Activated T-helper 17 cell treated with anti-CD3 and anti-CD28 coated beads, Interleukin-2, amount 50 U/mL, for 72 hours (primary cell): Measurements from ENCODE around the gene CPD. TPM values are rescaled to one million over a fixed set of nuclear protein-coding genes. Genes with fewer than 3 reads are reported as not detected.
"Not testable (repeated sequence)": the region's sequence is repeated elsewhere in the genome, so short reads cannot be mapped to it uniquely, and the experiment has no call there.

Experiments used
- ATAC-seq: fragments of 150-1000 bp; cut with Tn5 transposase; replicated peaks from 2 replicates; pipeline ENCODE4 v1.10.0; 2021; ENCODE audit warnings: mild to moderate bottlenecking, moderate library complexity
- H3K27ac Mint-ChIP-seq: one replicate; pipeline ENCODE4 v1.8.0; 2022; ENCODE audit warnings: mixed read lengths
- H3K27me3 Mint-ChIP-seq: one replicate; pipeline ENCODE4 v1.8.0; 2022; ENCODE audit warnings: mixed read lengths
- H3K36me3 Mint-ChIP-seq: one replicate; pipeline ENCODE4 v1.8.0; 2022; ENCODE audit warnings: low read depth, mild to moderate bottlenecking, mixed read lengths
- H3K4me1 Mint-ChIP-seq: one replicate; pipeline ENCODE4 v1.8.0; 2022; ENCODE audit warnings: mixed read lengths
- H3K4me3 Mint-ChIP-seq: one replicate; pipeline ENCODE4 v1.8.0; 2022; ENCODE audit warnings: mild to moderate bottlenecking, mixed read lengths
- H3K9me3 Mint-ChIP-seq: one replicate; pipeline ENCODE4 v1.8.0; 2022; ENCODE audit warnings: mixed read lengths
- total RNA-seq, 2 donors: library from RNA; stranded (reverse); gene quantifications; one replicate each; pipeline ENCODE4 v1.2.3, GENCODE V29; 2022

Gene CPD
- total RNA-seq, 2 donors from 2014 or later = 25.9 to 34.7 TPM

DNA sequence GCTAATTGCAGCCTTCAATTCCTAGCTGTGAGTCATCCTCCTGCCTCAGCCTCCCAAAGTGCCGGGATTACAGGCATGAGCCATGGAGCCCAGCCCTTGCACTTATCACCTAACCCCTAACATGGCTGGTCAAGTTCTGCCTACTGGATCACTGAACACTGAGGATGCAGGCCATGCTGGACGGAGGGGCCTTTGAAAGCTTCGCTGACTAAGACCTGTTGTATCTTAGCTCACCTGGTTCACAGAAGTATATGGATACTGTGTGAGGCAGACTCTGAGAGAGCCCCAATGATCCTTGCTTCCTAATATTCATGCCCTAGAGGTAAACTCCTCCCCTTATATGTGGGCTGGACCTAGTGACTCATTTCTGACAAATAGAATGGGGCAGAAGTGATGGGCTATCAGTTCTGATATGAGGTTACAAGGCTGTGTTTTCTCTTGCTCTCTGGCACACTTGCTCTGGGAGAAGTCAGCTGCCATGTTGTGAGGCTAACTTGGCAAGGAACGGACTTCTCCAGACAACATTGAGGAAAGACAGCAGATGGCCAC lies 33.1 kb upstream of the CPD start:
- Mint-ChIP-seq H3K4me1 (peaks cover 6% of the 10 kb centered on the region), H3K9me3 (no peaks in the 10 kb centered on the region), H3K36me3 (no peaks in the 10 kb centered on the region), H3K27me3 (no peaks in the 10 kb centered on the region), H3K27ac (peak overlapping the region; percentile 31), H3K4me3 (no peak overlapping the region)
- ATAC-seq = peak; percentile 98

- no peak for ATAC-seq
- Mint-ChIP-seq H3K4me3 (no peak overlapping the region), H3K9me3 (no peaks in the 10 kb centered on the region), H3K27ac (peak overlapping the region; percentile 31), H3K36me3 (no peaks in the 10 kb centered on the region), H3K27me3 (no peaks in the 10 kb centered on the region), H3K4me1 (peaks cover 6% of the 10 kb centered on the region)
Observed at GRCh38 chr17:30346221-30346795, 32.4 kb upstream of the CPD start.

- no peaks in the 10 kb centered on the region for H3K36me3 Mint-ChIP-seq
- no peak for ATAC-seq
- H3K4me1 Mint-ChIP-seq = peaks cover 6% of the 10 kb centered on the region
- no peak overlapping the region for H3K4me3 Mint-ChIP-seq
- no peaks in the 10 kb centered on the region for H3K9me3 Mint-ChIP-seq
- H3K27ac Mint-ChIP-seq = no peak overlapping the region
- H3K27me3 Mint-ChIP-seq = no peaks in the 10 kb centered on the region
Observed at GRCh38 chr17:30347488-30347887, 31.2 kb upstream of the CPD start.

GRCh38 chr17:30349252-30349651 lies 29.5 kb upstream of the CPD start:
- no peaks in the 10 kb centered on the region for H3K36me3 Mint-ChIP-seq
- H3K27me3 Mint-ChIP-seq = no peaks in the 10 kb centered on the region
- ATAC-seq = no peak

DNA sequence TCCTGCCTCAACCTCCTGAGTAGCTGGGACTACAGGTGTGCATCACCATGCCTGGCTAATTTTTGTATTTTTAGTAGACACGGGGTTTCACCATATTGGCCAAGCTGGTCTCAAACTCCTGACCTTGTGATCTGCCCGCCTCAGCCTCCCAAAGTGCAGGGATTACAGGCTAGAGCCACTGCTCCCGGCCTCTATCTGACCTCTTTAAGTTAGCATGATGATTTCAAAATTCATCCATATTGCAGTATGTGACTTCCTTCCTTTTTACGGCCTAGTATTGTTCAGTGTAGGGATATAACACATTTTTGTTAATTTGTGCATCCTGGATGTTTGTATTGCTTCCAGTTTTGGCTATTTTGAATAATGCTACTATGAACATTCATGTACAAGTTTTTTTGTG lies 27.5 kb upstream of the CPD start:
- H3K36me3 Mint-ChIP-seq, H3K27ac Mint-ChIP-seq, H3K4me3 Mint-ChIP-seq, ATAC-seq, H3K27me3 Mint-ChIP-seq, H3K9me3 Mint-ChIP-seq, H3K4me1 Mint-ChIP-seq: not testable (repeated sequence)

More at GRCh38 chr17:30349252-30349651, 29.5 kb upstream of the CPD start:
- Mint-ChIP-seq H3K9me3 (no peaks in the 10 kb centered on the region), H3K4me3 (no peak overlapping the region), H3K4me1 (peaks cover 6% of the 10 kb centered on the region), H3K27ac (no peak overlapping the region)

DNA sequence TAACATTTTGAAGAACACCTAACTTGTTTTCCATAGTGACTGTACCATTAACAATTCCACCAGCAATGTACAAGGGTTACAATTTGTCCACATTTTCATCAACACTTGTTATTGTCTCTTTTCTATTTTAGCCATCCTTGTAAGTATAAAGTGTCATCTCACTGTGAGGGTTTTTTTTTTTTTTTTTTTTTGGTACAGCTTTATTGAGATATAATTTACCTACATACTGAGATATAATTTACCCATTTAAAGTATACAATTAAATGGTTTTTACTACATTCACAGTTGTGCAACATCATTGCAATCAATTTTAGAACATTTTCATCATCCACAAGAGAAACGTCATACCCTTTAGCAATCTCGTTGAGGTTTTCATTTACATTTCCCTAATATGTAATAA lies 27.0 kb upstream of the CPD start:
- H3K27me3 Mint-ChIP-seq = no peaks in the 10 kb centered on the region
- no peaks in the 10 kb centered on the region for H3K9me3 Mint-ChIP-seq
- H3K27ac Mint-ChIP-seq = no peak overlapping the region
- ATAC-seq = no peak
- H3K36me3 Mint-ChIP-seq = no peaks in the 10 kb centered on the region
- peaks cover 8% of the 10 kb centered on the region for H3K4me1 Mint-ChIP-seq
- H3K4me3 Mint-ChIP-seq = no peak overlapping the region

DNA sequence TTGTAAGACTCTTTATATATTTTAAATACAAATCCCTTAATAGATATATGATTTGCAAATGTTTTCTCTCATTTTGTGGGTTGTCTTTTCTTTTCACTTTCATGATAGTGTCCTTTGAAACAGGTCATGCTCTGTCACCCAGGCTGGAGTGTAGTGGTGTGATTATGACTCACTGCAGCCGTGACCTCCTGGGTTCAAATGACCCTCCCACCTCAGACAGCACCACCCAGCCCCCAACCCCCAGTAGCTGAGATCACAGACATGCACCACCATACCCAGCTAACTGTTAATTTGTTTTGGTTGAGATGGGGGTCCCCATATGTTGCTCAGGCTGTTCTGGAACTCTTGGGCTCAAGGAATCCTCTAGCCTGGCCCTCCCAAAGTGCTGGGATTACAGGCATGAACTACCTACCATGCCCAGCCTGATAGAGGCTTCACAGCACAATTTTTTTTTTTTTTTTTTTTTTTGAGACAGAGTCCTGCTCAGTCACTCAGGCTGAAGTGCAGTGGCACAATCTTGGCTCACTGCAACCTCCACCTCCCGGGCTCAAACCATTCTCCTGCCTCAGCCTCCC lies 26.4 kb upstream of the CPD start:
- Mint-ChIP-seq H3K36me3 (no peaks in the 10 kb centered on the region), H3K27me3 (no peaks in the 10 kb centered on the region), H3K4me1 (peaks cover 8% of the 10 kb centered on the region), H3K4me3 (no peak overlapping the region), H3K9me3 (no peaks in the 10 kb centered on the region), H3K27ac (no peak overlapping the region)
- no peak for ATAC-seq

DNA sequence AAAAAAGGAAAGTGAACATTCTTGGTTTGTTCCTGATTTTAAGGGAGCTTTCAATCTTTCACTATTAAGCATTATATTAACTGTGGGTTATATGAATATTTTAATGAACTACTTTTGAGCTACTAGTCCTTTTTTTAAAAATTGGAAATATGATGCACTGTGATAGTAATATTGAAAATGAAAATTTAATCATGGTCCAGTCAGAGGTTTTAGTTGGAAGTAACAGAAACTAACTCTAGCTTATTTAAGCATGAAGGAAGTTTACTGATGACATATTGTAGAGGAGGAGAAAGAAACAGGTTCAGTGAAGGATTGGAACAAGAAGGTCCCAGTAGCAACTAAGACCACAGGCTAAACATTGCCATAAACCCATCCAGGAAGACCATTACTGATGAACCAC lies 24.0 kb upstream of the CPD start:
- peak; percentile 53 for ATAC-seq

GRCh38 chr17:30357476-30357875 lies 21.3 kb upstream of the CPD start:
- no peak for ATAC-seq
- Mint-ChIP-seq H3K27me3 (no peaks in the 10 kb centered on the region), H3K4me3 (no peak overlapping the region), H3K27ac (no peak overlapping the region), H3K4me1 (peaks cover 10% of the 10 kb centered on the region), H3K36me3 (no peaks in the 10 kb centered on the region), H3K9me3 (peaks cover 11% of the 10 kb centered on the region)

More for the DNA sequence above, 24.0 kb upstream of the CPD start:
- no peaks in the 10 kb centered on the region for H3K27me3 Mint-ChIP-seq
- peaks cover 8% of the 10 kb centered on the region for H3K4me1 Mint-ChIP-seq
- no peaks in the 10 kb centered on the region for H3K36me3 Mint-ChIP-seq
- no peak overlapping the region for H3K4me3 Mint-ChIP-seq
- H3K27ac Mint-ChIP-seq = no peak overlapping the region
- no peaks in the 10 kb centered on the region for H3K9me3 Mint-ChIP-seq

GRCh38 chr17:30358055-30358760 lies 20.5 kb upstream of the CPD start:
- no peak for ATAC-seq
- no peaks in the 10 kb centered on the region for H3K27me3 Mint-ChIP-seq
- no peaks in the 10 kb centered on the region for H3K36me3 Mint-ChIP-seq
- peaks cover 11% of the 10 kb centered on the region for H3K9me3 Mint-ChIP-seq
- peaks cover 12% of the 10 kb centered on the region for H3K4me1 Mint-ChIP-seq
- H3K4me3 Mint-ChIP-seq = no peak overlapping the region
- H3K27ac Mint-ChIP-seq = no peak overlapping the region

DNA sequence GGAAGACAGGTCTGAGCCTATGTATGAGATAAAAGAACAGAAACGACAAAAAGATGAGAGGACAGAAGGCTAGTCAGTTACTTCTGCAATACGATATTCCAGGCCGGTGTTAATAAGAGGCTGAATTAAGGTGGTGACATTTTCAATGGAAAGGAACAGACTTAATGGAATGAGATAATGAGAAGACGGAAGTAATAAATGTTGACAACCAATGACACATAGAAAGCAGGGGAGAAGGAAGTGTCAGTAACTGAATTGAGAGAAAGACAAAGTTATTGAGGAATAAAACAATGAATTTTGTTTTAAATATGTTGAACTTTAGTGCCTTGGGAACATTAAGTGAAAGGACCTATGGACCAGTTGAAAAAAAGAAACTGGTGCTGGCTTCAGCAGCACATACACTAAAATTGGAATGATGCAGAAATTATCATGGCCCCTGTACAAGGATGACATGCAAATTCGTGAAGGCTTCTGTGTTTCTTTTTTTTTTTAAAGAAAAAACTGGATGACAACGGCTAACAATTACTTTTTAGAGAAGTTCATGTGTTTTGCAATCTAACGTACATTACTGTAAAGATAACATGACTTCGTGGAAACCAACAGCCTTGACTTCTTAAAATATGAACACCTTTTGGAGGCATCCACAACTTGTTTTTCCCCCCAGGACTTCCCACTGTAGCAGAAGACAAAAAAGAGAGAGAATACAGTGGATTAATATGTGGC lies 18.5 kb upstream of the CPD start:
- no peak for ATAC-seq
- H3K27me3 Mint-ChIP-seq = no peaks in the 10 kb centered on the region
- peaks cover 11% of the 10 kb centered on the region for H3K9me3 Mint-ChIP-seq
- H3K36me3 Mint-ChIP-seq = peaks cover 5% of the 10 kb centered on the region
- H3K4me1 Mint-ChIP-seq = peaks cover 11% of the 10 kb centered on the region
- no peak overlapping the region for H3K4me3 Mint-ChIP-seq
- no peak overlapping the region for H3K27ac Mint-ChIP-seq

GRCh38 chr17:30361766-30362279 lies 16.9 kb upstream of the CPD start:
- Mint-ChIP-seq H3K27me3 (no peaks in the 10 kb centered on the region), H3K27ac (no peak overlapping the region)

GRCh38 chr17:30363715-30364202 lies 15.0 kb upstream of the CPD start:
- Mint-ChIP-seq H3K27ac (peak overlapping the region; percentile 51), H3K9me3 (peaks cover 11% of the 10 kb centered on the region), H3K4me1 (peaks cover 17% of the 10 kb centered on the region), H3K27me3 (no peaks in the 10 kb centered on the region), H3K4me3 (peak overlapping the region; percentile 36), H3K36me3 (peaks cover 5% of the 10 kb centered on the region)
- ATAC-seq = peak; percentile 95

More at GRCh38 chr17:30361766-30362279, 16.9 kb upstream of the CPD start:
- Mint-ChIP-seq H3K4me1 (peaks cover 13% of the 10 kb centered on the region), H3K4me3 (no peak overlapping the region), H3K9me3 (peaks cover 11% of the 10 kb centered on the region), H3K36me3 (peaks cover 5% of the 10 kb centered on the region)
- no peak for ATAC-seq

DNA sequence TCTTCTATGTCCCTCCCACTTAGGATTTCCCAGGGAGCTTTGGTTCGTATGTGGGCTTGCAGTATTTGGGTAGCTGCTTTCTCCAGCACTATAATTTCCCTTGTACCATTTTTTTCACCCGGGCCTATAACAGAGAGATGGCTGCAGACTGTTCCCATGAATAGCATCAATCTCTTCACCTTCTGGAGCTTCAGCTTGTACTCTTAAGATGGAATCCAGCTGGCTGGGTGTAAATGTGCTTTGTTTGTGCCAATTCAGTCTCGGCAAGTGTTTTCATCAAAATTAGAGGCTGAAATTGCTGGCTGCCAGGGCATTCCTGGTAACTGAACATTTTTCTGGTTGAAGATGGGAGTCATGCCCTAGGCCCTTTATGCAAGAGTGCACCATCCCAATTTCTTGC lies 12.2 kb upstream of the CPD start:
- ATAC-seq = no peak
- Mint-ChIP-seq H3K9me3 (no peaks in the 10 kb centered on the region), H3K27me3 (no peaks in the 10 kb centered on the region), H3K27ac (no peak overlapping the region), H3K36me3 (peaks cover 5% of the 10 kb centered on the region), H3K4me1 (peaks cover 17% of the 10 kb centered on the region), H3K4me3 (no peak overlapping the region)
